Stomach (tissue), 9 donors: Measurements from ENCODE around the gene COL5A1. TPM values are rescaled to one million over a fixed set of nuclear protein-coding genes. Genes with fewer than 3 reads are reported as not detected.

ENCODE experiments used
- DNase-seq, 2 donors: peaks; one replicate each; pipeline versions ENCODE4 v3.0.0 to v3.0.0-alpha.2; 2013 to 2019
- H3K27ac ChIP-seq, 5 donors: fragments of 200-600 bp in 4 of 5; sonication (generic) in 4 of 5; one replicate each; pipeline ENCODE4 v1.5.1; 2013 to 2019; ENCODE audit warnings: mild to moderate bottlenecking in 1 of 5, moderate library complexity in 1 of 5
- H3K27me3 ChIP-seq, 3 donors: fragments of 200-600 bp; sonication (generic); one replicate each; pipeline ENCODE4 v1.5.1; 2017 to 2019; ENCODE audit warnings: mixed run types in 1 of 3
- H3K36me3 ChIP-seq, 4 donors: fragments of 200-600 bp; sonication (generic); 1 replicate in 3 of 4; 2 replicates in 1 of 4; pipeline ENCODE4 v1.5.1; 2016 to 2019
- H3K4me1 ChIP-seq, 4 donors: fragments of 200-600 bp; sonication (generic); one replicate each; pipeline ENCODE4 v1.5.1; 2016 to 2019
- H3K4me3 ChIP-seq, 4 donors: fragments of 200-600 bp; sonication (generic) in 3 of 4; one replicate each; pipeline ENCODE4 v1.5.1; 2016 to 2019; ENCODE audit warnings: mild to moderate bottlenecking in 1 of 4
- H3K9me3 ChIP-seq, 4 donors: fragments of 200-600 bp; sonication (generic); one replicate each; pipeline ENCODE4 v1.5.1; 2016 to 2019
- CTCF ChIP-seq, 7 experiments: fragments of 450-650 bp in 4 of 7; fragments of 200-600 bp in 3 of 7; sonication (generic) in 3 of 7; IDR thresholded peaks; one replicate each; pipeline ENCODE4 v1.5.1; 2016 to 2019; ENCODE audit warnings: antibody characterized with exemption in 7 of 7, control low read depth in 2 of 7, mild to moderate bottlenecking in 1 of 7
- EP300 ChIP-seq: sonication (generic); formaldehyde crosslinking; IDR thresholded peaks from one replicate; pipeline ENCODE4 v1.6.1; 2017; ENCODE audit warnings: antibody characterized with exemption
- POLR2A ChIP-seq, 4 donors: fragments of 450-650 bp; IDR thresholded peaks; one replicate each; pipeline ENCODE4 v1.6.1; 2016; ENCODE audit warnings: antibody characterized with exemption in 4 of 4, control low read depth in 2 of 4, mild to moderate bottlenecking in 1 of 4, moderate library complexity in 1 of 4
- POLR2AphosphoS5 ChIP-seq, 3 donors: sonication (generic); formaldehyde crosslinking; IDR thresholded peaks; one replicate each; pipeline ENCODE4 v1.6.1; 2016; ENCODE audit warnings: antibody characterized with exemption in 3 of 3
- WGBS, 5 donors: extraction: QIAGEN DNeasy Blood & Tissue Kit in 3 of 5; methylation state at CpG; one replicate each; pipeline versions ENCODE4 v1.1.5 to v1.1.7; 2013 to 2018; 5-methylcytosine and 5-hydroxymethylcytosine counted together
- intact Hi-C: fragments of 100-400 bp; cut with DNase I; formaldehyde crosslinking; loops from one replicate; pipeline ENCODE4 v1.15.1; 2023; ENCODE audit warnings: low total_unique reads
- polyA plus RNA-seq, 3 donors: library from polyadenylated mRNA; stranded (reverse); fragments of 200-250 nt; gene quantifications; one replicate each; pipeline ENCODE4 v1.2.3, GENCODE V29; 2013
- total RNA-seq, 5 donors: library from RNA; depleted of rRNA; stranded (reverse); fragments of >200 nt; gene quantifications; one replicate each; pipeline versions ENCODE4 v1.1.0 to v1.2.3, GENCODE V29; 2014 to 2016
- donor health status: healthy with polysubstance abuse.
- donor health status: Bipolar disorder and iron deficiency.
- donor health status: healthy.

The COL5A1 gene
- total and polyA plus RNA-seq, 8 donors = 7.3 to 205 (median 26.4) TPM

GRCh38 chr9:134620751-134621557 is 20.6 kb upstream of the COL5A1 start:
- no peak for DNase-seq
- Histone ChIP-seq H3K27ac (no peak overlapping the region), H3K4me1 (peaks cover 0 to 11% (median 9%) of the 10 kb centered on the region in 4 donors), H3K9me3 (no peaks in the 10 kb centered on the region), H3K4me3 (no peak overlapping the region), H3K36me3 (no peaks in the 10 kb centered on the region), H3K27me3 (peaks cover 0 to 42% (median 0%) of the 10 kb centered on the region in 3 donors)
- no peak for TF ChIP-seq EP300
- no peak for TF ChIP-seq CTCF (IDR thresholded peaks at IDR 0.05)
- TF ChIP-seq POLR2A (IDR thresholded peaks at IDR 0.05) = no peak
- TF ChIP-seq POLR2AphosphoS5 (IDR thresholded peaks at IDR 0.05) = no peak
- intact Hi-C loops = no loop called here
- 62 to 76% (median 68%) methylated on average over 17 to 21 of the region's 21 CpGs for WGBS, 5 donors

- Histone ChIP-seq H3K4me1 (peaks cover 0 to 11% (median 9%) of the 10 kb centered on the region in 4 donors), H3K4me3 (no peak overlapping the region), H3K9me3 (no peaks in the 10 kb centered on the region), H3K27ac (no peak overlapping the region), H3K27me3 (peaks cover 0 to 42% (median 0%) of the 10 kb centered on the region in 3 donors), H3K36me3 (no peaks in the 10 kb centered on the region)
- no peak for DNase-seq
- intact Hi-C loops = no loop called here
- 79 to 87% (median 82%) methylated on average over 11 to 12 of the region's 12 CpGs for WGBS, 5 donors
- no peak for TF ChIP-seq POLR2AphosphoS5 (IDR thresholded peaks at IDR 0.05)
- TF ChIP-seq POLR2A (IDR thresholded peaks at IDR 0.05) = no peak
- no peak for TF ChIP-seq EP300
- no peak for TF ChIP-seq CTCF (IDR thresholded peaks at IDR 0.05)
Measured at GRCh38 chr9:134621558-134622110, 20.0 kb upstream of the COL5A1 start.

- TF ChIP-seq POLR2AphosphoS5 (IDR thresholded peaks at IDR 0.05) = no peak
- WGBS, 5 donors = 78 to 82% (median 81%) methylated on average over 6 of the region's 6 CpGs
Measured at GRCh38 chr9:134622896-134623257, 18.7 kb upstream of the COL5A1 start.

GRCh38 chr9:134623258-134624066 is 18.1 kb upstream of the COL5A1 start:
- Histone ChIP-seq H3K36me3 (no peaks in the 10 kb centered on the region), H3K27ac (no peak overlapping the region), H3K9me3 (no peaks in the 10 kb centered on the region), H3K4me3 (no peak overlapping the region), H3K27me3 (peaks cover 0 to 42% (median 0%) of the 10 kb centered on the region in 3 donors), H3K4me1 (peaks cover 0 to 6% (median 3%) of the 10 kb centered on the region in 4 donors)
- DNase-seq = no peak
- WGBS, 5 donors = 79 to 88% (median 82%) methylated on average over 26 to 29 of the region's 29 CpGs
- no peak for TF ChIP-seq EP300
- TF ChIP-seq POLR2A (IDR thresholded peaks at IDR 0.05) = no peak
- TF ChIP-seq POLR2AphosphoS5 (IDR thresholded peaks at IDR 0.05) = no peak
- TF ChIP-seq CTCF (IDR thresholded peaks at IDR 0.05) = no peak
- intact Hi-C loops = no loop called here

More at GRCh38 chr9:134622896-134623257, 18.7 kb upstream of the COL5A1 start:
- Histone ChIP-seq H3K27me3 (peaks cover 0 to 42% (median 0%) of the 10 kb centered on the region in 3 donors), H3K4me3 (no peak overlapping the region), H3K36me3 (no peaks in the 10 kb centered on the region), H3K4me1 (peaks cover 0 to 10% (median 8%) of the 10 kb centered on the region in 4 donors), H3K9me3 (no peaks in the 10 kb centered on the region), H3K27ac (no peak overlapping the region)
- intact Hi-C loops = no loop called here
- no peak for DNase-seq
